Mucosa of descending colon (tissue), 3 donors: Measurements from ENCODE around the gene SLFN14. TPM values are rescaled to one million over a fixed set of nuclear protein-coding genes. Genes with fewer than 3 reads are reported as not detected.

Experiments used
- ATAC-seq: fragments of 200-7000 bp; cut with Tn5 transposase; one replicate; pipeline ENCODE4 v1.9.1; 2020; ENCODE audit warnings: mild to moderate bottlenecking, moderate library complexity
- DNase-seq, 3 donors: peaks; one replicate each; pipeline ENCODE4 v3.0.0-alpha.2; 2020
- H3K36me3 ChIP-seq: fragments of 200-600 bp; one replicate; pipeline ENCODE4 v1.8.0; 2021; ENCODE audit warnings: low read depth, mild to moderate bottlenecking
- H3K4me1 ChIP-seq: fragments of 200-600 bp; one replicate; pipeline ENCODE4 v1.8.0; 2021; ENCODE audit warnings: low read depth, mild to moderate bottlenecking
- H3K4me3 ChIP-seq: fragments of 200-600 bp; one replicate; pipeline ENCODE4 v1.8.0; 2021; ENCODE audit warnings: mild to moderate bottlenecking
- H3K9me3 ChIP-seq: fragments of 200-600 bp; one replicate; pipeline ENCODE4 v1.8.0; 2021; ENCODE audit warnings: mild to moderate bottlenecking
- CTCF ChIP-seq: fragments of 200-600 bp; IDR thresholded peaks from one replicate; pipeline ENCODE4 v1.8.0; 2022; ENCODE audit warnings: antibody characterized with exemption, mild to moderate bottlenecking
- intact Hi-C, 2 donors: fragments of 100-400 bp; cut with DNase I in 1 of 2; cut with micrococcal nuclease in 1 of 2; formaldehyde crosslinking; loops; one replicate each; pipeline versions ENCODE4 v1.11.0 to v1.11.1; 2022; cut with DNase I, micrococcal nuclease
- total RNA-seq, 3 donors: library from RNA; stranded (reverse); fragmentation: NEBNext Ultra II Directional in 2 of 3; extraction: Animal tissue kit (Norgen Biotek cat#: 25700) in 2 of 3; gene quantifications; one replicate each; pipeline versions ENCODE4 v1.2.1 to v1.2.4, GENCODE V29; 2021 to 2023
- donor health status: DM: no; HTN: no; CAD: no; lungs with moderate emphysema.
- donor health status: DM: no; HTN: no; CAD: no.
- donor health status: DM: no; HTN: yes; CAD: no.

Gene SLFN14
- total RNA-seq, 3 donors from 2014 or later, result not detected

- Histone ChIP-seq H3K36me3 (no peaks in the 10 kb centered on the region), H3K4me1 (no peaks in the 10 kb centered on the region), H3K9me3 (no peaks in the 10 kb centered on the region), H3K4me3 (no peak overlapping the region)
- no peak for TF ChIP-seq CTCF
- intact Hi-C loops, result no loop called here
- no peak for ATAC-seq
- no peak for DNase-seq
These were observed 14.1 kb downstream of the SLFN14 start for GRCh38 chr17:35546487-35546886.

- intact Hi-C loops, result no loop called here
- TF ChIP-seq CTCF, result no peak
- Histone ChIP-seq H3K9me3 (no peaks in the 10 kb centered on the region), H3K4me3 (no peak overlapping the region), H3K4me1 (no peaks in the 10 kb centered on the region), H3K36me3 (no peaks in the 10 kb centered on the region)
- ATAC-seq (no peak), DNase-seq (no peak)
These were observed 15.5 kb downstream of the SLFN14 start for GRCh38 chr17:35545150-35545549.

- no peaks in the 10 kb centered on the region for H3K9me3 ChIP-seq
- intact Hi-C loops, result no loop called here
- no peaks in the 10 kb centered on the region for H3K36me3 ChIP-seq
- DNase-seq, result no peak
- no peak for ATAC-seq
- H3K4me3 ChIP-seq, result no peak overlapping the region
- TF ChIP-seq CTCF, result no peak
- no peaks in the 10 kb centered on the region for H3K4me1 ChIP-seq
These were observed 16.8 kb downstream of the SLFN14 start for GRCh38 chr17:35543856-35544255.

- DNase-seq (no peak), ATAC-seq (no peak)
- TF ChIP-seq CTCF, result no peak
- Histone ChIP-seq H3K4me1 (no peaks in the 10 kb centered on the region), H3K4me3 (no peak overlapping the region), H3K36me3 (no peaks in the 10 kb centered on the region), H3K9me3 (no peaks in the 10 kb centered on the region)
- intact Hi-C loops, result no loop called here
These were observed 17.6 kb downstream of the SLFN14 start for GRCh38 chr17:35542990-35543389.

GRCh38 chr17:35541434-35541833 is 19.2 kb downstream of the SLFN14 start:
- no peaks in the 10 kb centered on the region for H3K36me3 ChIP-seq
- no peak for TF ChIP-seq CTCF
- ATAC-seq, result no peak
- H3K4me1 ChIP-seq, result no peaks in the 10 kb centered on the region
- no peaks in the 10 kb centered on the region for H3K9me3 ChIP-seq
- DNase-seq, result no peak
- H3K4me3 ChIP-seq, result no peak overlapping the region
- intact Hi-C loops, result no loop called here
